ENCODE measurements around the gene RAI1. TPM values are rescaled to one million over a fixed set of nuclear protein-coding genes. Genes with fewer than 3 reads are reported as not detected.
A peak's percentile ranks its signal among the peaks of the same experiment; 100 is the strongest.

Gene RAI1
- total and polyA plus RNA-seq, 2 experiments from 2014 or later, result 0.87 to 0.89 TPM

DNA sequence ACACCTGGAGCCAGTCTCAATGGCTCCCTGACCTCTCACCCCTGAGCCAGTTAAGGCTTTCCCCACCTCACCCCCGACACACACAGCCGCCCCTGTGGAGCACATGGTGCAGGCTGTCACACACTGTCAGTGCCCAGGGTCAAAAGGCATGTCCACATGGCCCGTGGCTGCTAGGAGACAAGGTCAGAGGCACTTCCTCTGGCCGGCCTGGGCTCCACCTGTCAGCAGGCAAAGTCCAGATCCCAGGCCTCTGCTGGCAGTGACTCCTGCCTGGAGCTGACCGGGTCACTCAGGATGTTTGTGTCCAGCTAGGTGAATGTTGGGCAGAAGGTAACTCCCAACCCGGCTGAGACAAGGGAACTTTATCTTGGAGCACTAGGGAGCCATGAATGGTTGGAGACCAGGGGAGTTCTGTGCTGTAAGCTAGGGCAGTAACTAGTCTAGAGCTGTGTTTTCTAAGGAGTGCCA, 149.5 kb downstream of the RAI1 start:
- Histone ChIP-seq H3K4me2 (no peak overlapping the region), H2AFZ (no peak overlapping the region), H3K36me3 (ENCODE audit: insufficient read depth) (no peaks in the 10 kb centered on the region), H3K4me3 (no peak overlapping the region), H3K79me2 (replicated peaks; ENCODE audit: insufficient read depth) (peaks cover 92% of the 10 kb centered on the region), H3K27me3 (ENCODE audit: insufficient read depth) (no peaks in the 10 kb centered on the region), H3K27ac (ENCODE audit: low read depth) (no peak overlapping the region), H4K20me1 (replicated peaks; ENCODE audit: insufficient read depth) (peaks cover 76% of the 10 kb centered on the region), H3F3A (replicated peaks; ENCODE audit: low read depth) (peaks cover 1% of the 10 kb centered on the region; the same call in 1 of the 2 replicates), H3K4me1 (ENCODE audit: insufficient read depth) (peaks cover 25% of the 10 kb centered on the region), H3K9me2 (ENCODE audit: insufficient read depth) (no peaks in the 10 kb centered on the region)
- ATAC-seq (peak; percentile 9; the same call in 1 of the 3 replicates), DNase-seq (ENCODE audit: low spot score) (no peak)
- Mint-ChIP-seq H3K4me3 (no peak overlapping the region), H3K36me3 (ENCODE audit: low read depth) (peaks cover 49% of the 10 kb centered on the region), H3K27ac (no peak overlapping the region), H3K27me3 (ENCODE audit: insufficient read depth, low read depth, poor library complexity) (peaks cover 12% of the 10 kb centered on the region), H3K9me3 (no peaks in the 10 kb centered on the region), H3K4me1 (peaks cover 52% of the 10 kb centered on the region)
- TF ChIP-seq ZNF114 (CRISPR knock-in tag; IDR thresholded peaks at IDR 0.05), result no peak
- TF ChIP-seq ZNF331 (CRISPR knock-in tag; IDR thresholded peaks at IDR 0.05; ENCODE audit: low read depth), result no peak
- no peak for TF ChIP-seq NANOG (IDR thresholded peaks at IDR 0.05; ENCODE audit: borderline replicate concordance)
- TF ChIP-seq CREB1 (CRISPR knock-in tag; IDR thresholded peaks at IDR 0.05; ENCODE audit: low read depth), result no peak
- TF ChIP-seq, protein P1, sequence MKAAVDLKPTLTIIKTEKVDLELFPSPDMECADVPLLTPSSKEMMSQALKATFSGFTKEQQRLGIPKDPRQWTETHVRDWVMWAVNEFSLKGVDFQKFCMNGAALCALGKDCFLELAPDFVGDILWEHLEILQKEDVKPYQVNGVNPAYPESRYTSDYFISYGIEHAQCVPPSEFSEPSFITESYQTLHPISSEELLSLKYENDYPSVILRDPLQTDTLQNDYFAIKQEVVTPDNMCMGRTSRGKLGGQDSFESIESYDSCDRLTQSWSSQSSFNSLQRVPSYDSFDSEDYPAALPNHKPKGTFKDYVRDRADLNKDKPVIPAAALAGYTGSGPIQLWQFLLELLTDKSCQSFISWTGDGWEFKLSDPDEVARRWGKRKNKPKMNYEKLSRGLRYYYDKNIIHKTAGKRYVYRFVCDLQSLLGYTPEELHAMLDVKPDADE (IDR thresholded peaks at IDR 0.05), result no peak
- no peak for TF ChIP-seq JUNB (IDR thresholded peaks at IDR 0.05; ENCODE audit: unreplicated experiment)
- TF ChIP-seq STAT1 (IDR thresholded peaks at IDR 0.05; ENCODE audit: unreplicated experiment), result no peak
- no peak for TF ChIP-seq ZNF462 (CRISPR knock-in tag; IDR thresholded peaks at IDR 0.05)
- TF ChIP-seq EZH2 (IDR thresholded peaks at IDR 0.05; ENCODE audit: low read depth, unreplicated experiment), result no peak
- TF ChIP-seq POLR2AphosphoS5 (IDR thresholded peaks at IDR 0.05; ENCODE audit: low read depth), result no peak
- TF ChIP-seq, protein P2, sequence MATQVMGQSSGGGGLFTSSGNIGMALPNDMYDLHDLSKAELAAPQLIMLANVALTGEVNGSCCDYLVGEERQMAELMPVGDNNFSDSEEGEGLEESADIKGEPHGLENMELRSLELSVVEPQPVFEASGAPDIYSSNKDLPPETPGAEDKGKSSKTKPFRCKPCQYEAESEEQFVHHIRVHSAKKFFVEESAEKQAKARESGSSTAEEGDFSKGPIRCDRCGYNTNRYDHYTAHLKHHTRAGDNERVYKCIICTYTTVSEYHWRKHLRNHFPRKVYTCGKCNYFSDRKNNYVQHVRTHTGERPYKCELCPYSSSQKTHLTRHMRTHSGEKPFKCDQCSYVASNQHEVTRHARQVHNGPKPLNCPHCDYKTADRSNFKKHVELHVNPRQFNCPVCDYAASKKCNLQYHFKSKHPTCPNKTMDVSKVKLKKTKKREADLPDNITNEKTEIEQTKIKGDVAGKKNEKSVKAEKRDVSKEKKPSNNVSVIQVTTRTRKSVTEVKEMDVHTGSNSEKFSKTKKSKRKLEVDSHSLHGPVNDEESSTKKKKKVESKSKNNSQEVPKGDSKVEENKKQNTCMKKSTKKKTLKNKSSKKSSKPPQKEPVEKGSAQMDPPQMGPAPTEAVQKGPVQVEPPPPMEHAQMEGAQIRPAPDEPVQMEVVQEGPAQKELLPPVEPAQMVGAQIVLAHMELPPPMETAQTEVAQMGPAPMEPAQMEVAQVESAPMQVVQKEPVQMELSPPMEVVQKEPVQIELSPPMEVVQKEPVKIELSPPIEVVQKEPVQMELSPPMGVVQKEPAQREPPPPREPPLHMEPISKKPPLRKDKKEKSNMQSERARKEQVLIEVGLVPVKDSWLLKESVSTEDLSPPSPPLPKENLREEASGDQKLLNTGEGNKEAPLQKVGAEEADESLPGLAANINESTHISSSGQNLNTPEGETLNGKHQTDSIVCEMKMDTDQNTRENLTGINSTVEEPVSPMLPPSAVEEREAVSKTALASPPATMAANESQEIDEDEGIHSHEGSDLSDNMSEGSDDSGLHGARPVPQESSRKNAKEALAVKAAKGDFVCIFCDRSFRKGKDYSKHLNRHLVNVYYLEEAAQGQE (IDR thresholded peaks at IDR 0.05; ENCODE audit: unreplicated experiment), result no peak
- no peak for TF ChIP-seq EZH2phosphoT487 (IDR thresholded peaks at IDR 0.05; ENCODE audit: unreplicated experiment)
- TF ChIP-seq CTCF (conservative IDR thresholded peaks at IDR 0.05; ENCODE audit: low read depth in 2 of 2), result no peak

Data from GM23338 (cell line).